Mucosa of rectum (tissue), 2 donors: ENCODE results near the gene PIEZO1.
"Not testable (repeated sequence)": the region's sequence is repeated elsewhere in the genome, so short reads cannot be mapped to it uniquely, and the experiment has no call there.

Source experiments
- H3K27ac ChIP-seq, 2 donors: one replicate each; pipeline ENCODE4 v1.7.0; 2013; ENCODE audit warnings: inconsistent platforms in 2 of 2, low read depth in 2 of 2, low read length in 2 of 2
- H3K27me3 ChIP-seq, 2 donors: one replicate each; pipeline ENCODE4 v1.7.0; 2013; ENCODE audit warnings: low read length in 2 of 2; ENCODE audit not compliant: control insufficient read depth in 2 of 2, insufficient read depth in 2 of 2
- H3K36me3 ChIP-seq, 2 donors: one replicate each; pipeline ENCODE4 v1.7.0; 2013; ENCODE audit warnings: low read length in 2 of 2; ENCODE audit not compliant: control insufficient read depth in 2 of 2, insufficient read depth in 2 of 2
- H3K4me1 ChIP-seq, 2 donors: one replicate each; pipeline ENCODE4 v1.7.0; 2013; ENCODE audit warnings: low read length in 2 of 2, mild to moderate bottlenecking in 1 of 2; ENCODE audit not compliant: control insufficient read depth in 2 of 2, insufficient read depth in 2 of 2
- H3K4me3 ChIP-seq, 2 donors: one replicate each; pipeline ENCODE4 v1.7.0; 2013; ENCODE audit warnings: low read length in 2 of 2
- H3K9ac ChIP-seq, 2 donors: one replicate each; pipeline ENCODE4 v1.7.0; 2013; ENCODE audit warnings: low read length in 2 of 2, low read depth in 1 of 2, mild to moderate bottlenecking in 1 of 2
- H3K9me3 ChIP-seq, 2 donors: one replicate each; pipeline ENCODE4 v1.7.0; 2013; ENCODE audit warnings: low read length in 2 of 2; ENCODE audit not compliant: control insufficient read depth in 2 of 2
- donor health status: healthy.
- donor health status: Normal muscosa, but diverticular disease.

The PIEZO1 gene

GRCh38 chr16:88773812-88774291, 11.2 kb downstream of the PIEZO1 start:
- H3K9ac ChIP-seq: no peak overlapping the region
- H3K4me1 ChIP-seq: peaks cover 31 to 41% of the 10 kb centered on the region in 2 donors
- no peaks in the 10 kb centered on the region for H3K27me3 ChIP-seq
- H3K4me3 ChIP-seq: no peak overlapping the region
- H3K27ac ChIP-seq: peak overlapping the region in 1 of 2 donors; percentile 52
- no peaks in the 10 kb centered on the region for H3K9me3 ChIP-seq
- H3K36me3 ChIP-seq: no peaks in the 10 kb centered on the region

- Histone ChIP-seq H3K4me1 (peaks cover 38 to 46% of the 10 kb centered on the region in 2 donors), H3K4me3 (no peak overlapping the region)
These were observed 11.9 kb downstream of the PIEZO1 start for GRCh38 chr16:88772871-88773811.

GRCh38 chr16:88771781-88772180, 13.2 kb downstream of the PIEZO1 start:
- not testable (repeated sequence) for H3K9me3 ChIP-seq, H3K36me3 ChIP-seq, H3K27ac ChIP-seq, H3K27me3 ChIP-seq, H3K9ac ChIP-seq, H3K4me3 ChIP-seq
- peaks cover 47 to 55% of the 10 kb centered on the region in 2 donors for H3K4me1 ChIP-seq

More at GRCh38 chr16:88772871-88773811, 11.9 kb downstream of the PIEZO1 start:
- no peak overlapping the region for H3K9ac ChIP-seq
- H3K27me3 ChIP-seq: no peaks in the 10 kb centered on the region
- no peaks in the 10 kb centered on the region for H3K36me3 ChIP-seq
- H3K9me3 ChIP-seq: no peaks in the 10 kb centered on the region
- H3K27ac ChIP-seq: peak overlapping the region in 1 of 2 donors; percentile 52

GRCh38 chr16:88771294-88771772, 13.7 kb downstream of the PIEZO1 start:
- H3K36me3 ChIP-seq: no peaks in the 10 kb centered on the region
- H3K4me3 ChIP-seq: peak overlapping the region in 1 of 2 donors; percentile 48
- H3K9ac ChIP-seq: peak overlapping the region in 1 of 2 donors; percentile 51
- peak overlapping the region; percentile 72 to 85 for H3K27ac ChIP-seq
- H3K9me3 ChIP-seq: no peaks in the 10 kb centered on the region
- peaks cover 47 to 55% of the 10 kb centered on the region in 2 donors for H3K4me1 ChIP-seq
- H3K27me3 ChIP-seq: no peaks in the 10 kb centered on the region

GRCh38 chr16:88770461-88771293, 14.3 kb downstream of the PIEZO1 start:
- Histone ChIP-seq H3K27me3 (no peaks in the 10 kb centered on the region), H3K4me3 (peak overlapping the region; percentile 48 to 52), H3K9ac (peak overlapping the region; percentile 26 to 51), H3K9me3 (no peaks in the 10 kb centered on the region), H3K4me1 (peaks cover 47 to 55% of the 10 kb centered on the region in 2 donors), H3K27ac (peak overlapping the region; percentile 72 to 85), H3K36me3 (no peaks in the 10 kb centered on the region)

GRCh38 chr16:88769617-88770460, 15.2 kb downstream of the PIEZO1 start:
- H3K4me1 ChIP-seq: peaks cover 47 to 55% of the 10 kb centered on the region in 2 donors
- H3K27me3 ChIP-seq: no peaks in the 10 kb centered on the region
- peak overlapping the region; percentile 26 to 51 for H3K9ac ChIP-seq
- H3K4me3 ChIP-seq: peak overlapping the region in 1 of 2 donors; percentile 48
- peak overlapping the region; percentile 72 to 85 for H3K27ac ChIP-seq
- H3K9me3 ChIP-seq: no peaks in the 10 kb centered on the region
- H3K36me3 ChIP-seq: no peaks in the 10 kb centered on the region

GRCh38 chr16:88768071-88768783, 16.8 kb downstream of the PIEZO1 start:
- H3K4me3 ChIP-seq: no peak overlapping the region
- no peaks in the 10 kb centered on the region for H3K9me3 ChIP-seq
- peak overlapping the region in 1 of 2 donors; percentile 31 for H3K9ac ChIP-seq
- peak overlapping the region; percentile 5 to 52 for H3K27ac ChIP-seq
- H3K27me3 ChIP-seq: no peaks in the 10 kb centered on the region
- no peaks in the 10 kb centered on the region for H3K36me3 ChIP-seq
- H3K4me1 ChIP-seq: peaks cover 46 to 51% of the 10 kb centered on the region in 2 donors

- H3K4me3 ChIP-seq: no peak overlapping the region
- H3K4me1 ChIP-seq: peaks cover 48 to 51% of the 10 kb centered on the region in 2 donors
- H3K27me3 ChIP-seq: no peaks in the 10 kb centered on the region
- H3K36me3 ChIP-seq: no peaks in the 10 kb centered on the region
- peak overlapping the region in 1 of 2 donors; percentile 52 for H3K27ac ChIP-seq
- H3K9ac ChIP-seq: no peak overlapping the region
- H3K9me3 ChIP-seq: no peaks in the 10 kb centered on the region
These were observed 17.4 kb downstream of the PIEZO1 start for GRCh38 chr16:88767546-88768070.
